Fibroblast of peridontal ligament (primary cell): ENCODE measurements around the gene FCGR3A.
A peak's percentile ranks its signal among the peaks of the same experiment; 100 is the strongest.
"Not testable (repeated sequence)": the region's sequence is repeated elsewhere in the genome, so short reads cannot be mapped to it uniquely, and the experiment has no call there.

Experiments used
- DNase-seq: peaks from one replicate; pipeline ENCODE4 v3.0.0-alpha.2; 2010; ENCODE audit errors: extremely low read depth

FCGR3A gene

DNA sequence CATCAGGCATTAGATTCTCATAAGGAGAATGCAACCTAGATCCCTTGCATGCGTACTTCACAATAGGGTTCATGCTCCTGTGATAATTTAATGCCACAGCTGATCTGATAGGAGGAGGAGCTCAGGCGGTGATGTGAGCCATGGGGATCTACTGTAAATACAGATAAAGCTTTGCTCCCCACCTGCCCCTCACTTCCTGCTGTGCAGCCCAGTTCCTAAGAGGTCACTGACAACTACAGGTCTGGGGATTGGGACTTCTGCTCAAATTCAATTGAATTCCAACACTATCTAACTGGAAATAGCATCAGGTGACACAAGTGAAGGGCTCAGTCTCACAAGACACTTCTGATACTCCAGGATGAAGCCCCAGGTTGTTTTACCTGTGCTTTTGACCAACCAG is 7.4 kb upstream of the FCGR3A start:
- DNase-seq = not testable (repeated sequence)

- not testable (repeated sequence) for DNase-seq
Observed at GRCh38 chr1:161556143-161556542, 6.5 kb upstream of the FCGR3A start.

DNA sequence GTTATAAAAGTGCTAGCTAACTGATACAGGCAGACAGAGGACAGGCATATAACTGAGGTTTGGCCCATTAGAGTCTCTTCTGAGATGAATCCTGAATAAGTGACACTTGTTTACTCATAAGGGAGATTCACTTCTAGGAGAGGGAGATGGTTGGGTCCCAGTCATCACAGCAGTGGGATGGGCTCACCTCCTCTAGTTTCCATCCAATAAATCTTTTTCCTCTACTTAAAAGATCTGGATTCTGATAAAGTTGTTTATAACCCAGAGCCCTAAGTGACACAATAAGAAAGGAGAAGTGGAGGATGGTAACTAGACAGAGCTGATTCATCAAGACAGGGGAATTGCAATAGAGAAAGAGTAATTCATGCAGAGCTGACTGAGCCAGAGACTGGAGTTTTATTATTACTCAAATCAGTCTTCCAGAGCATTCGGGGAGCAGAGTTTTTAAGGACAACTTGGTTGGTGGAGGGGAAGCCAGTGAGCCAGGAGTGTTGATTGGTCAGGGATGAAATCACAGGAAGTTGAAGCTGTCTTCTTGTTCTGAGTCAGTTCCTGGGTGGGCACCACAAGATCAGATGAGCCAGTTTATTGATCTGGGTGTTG is 5.3 kb upstream of the FCGR3A start:
- DNase-seq = not testable (repeated sequence)

DNA sequence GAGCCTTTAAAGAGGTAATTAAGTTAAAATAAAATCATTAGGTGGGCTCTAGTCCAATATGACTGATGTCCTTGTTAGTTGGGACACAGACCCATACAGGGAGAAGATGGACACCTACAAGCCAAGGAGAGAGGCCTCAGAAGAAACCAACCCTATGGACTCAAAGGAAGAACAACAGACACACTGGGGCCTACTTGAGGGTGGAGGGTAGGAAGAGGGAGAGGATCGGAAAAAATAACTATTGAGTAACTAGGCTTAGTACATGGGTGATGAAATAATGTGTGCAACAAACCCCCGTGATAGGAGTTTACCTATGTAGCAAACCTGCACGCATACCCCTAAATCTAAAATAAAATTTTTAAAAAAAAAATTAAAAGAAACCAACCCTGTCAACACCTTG is 4.7 kb upstream of the FCGR3A start:
- not testable (repeated sequence) for DNase-seq

DNA sequence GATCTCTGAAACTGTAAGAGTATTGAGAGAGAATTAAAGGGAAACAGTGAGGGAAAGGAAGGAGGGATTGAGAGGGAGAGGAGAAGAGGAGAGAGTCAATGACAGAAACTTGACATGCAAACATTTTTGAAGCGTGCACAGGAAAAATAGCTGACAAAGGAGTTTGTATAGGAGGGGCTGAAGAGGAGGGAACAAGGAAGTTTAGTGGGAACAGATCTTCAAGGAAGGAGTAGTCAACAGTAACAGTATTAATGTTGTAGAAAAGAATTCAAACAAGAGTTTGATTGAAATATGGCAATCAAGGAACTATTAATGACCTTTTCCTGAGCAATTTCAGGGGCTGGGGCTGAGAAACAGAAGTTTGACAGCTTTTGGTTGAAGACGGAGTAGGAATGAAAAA is 4.0 kb upstream of the FCGR3A start:
- DNase-seq = not testable (repeated sequence)

DNA sequence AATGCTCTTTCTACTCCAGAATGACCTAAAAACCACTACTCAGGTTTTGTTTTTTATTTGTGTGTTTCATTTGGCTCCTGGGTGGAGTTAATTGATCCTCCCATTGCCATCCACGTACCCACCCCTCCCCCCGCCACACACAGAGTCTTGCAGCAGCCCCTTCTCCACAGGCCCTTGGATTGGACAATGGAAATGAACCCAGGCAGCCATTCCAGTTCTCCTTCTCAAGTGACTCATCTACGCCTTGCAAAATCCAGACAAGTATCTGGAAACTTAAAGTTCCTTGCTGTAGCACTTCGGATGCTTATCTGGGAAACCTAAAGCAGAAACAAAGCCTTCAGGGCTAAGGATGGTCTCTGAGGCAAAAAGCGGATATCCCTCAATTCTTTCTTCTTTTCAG is 1.3 kb upstream of the FCGR3A start:
- DNase-seq = not testable (repeated sequence)

- not testable (repeated sequence) for DNase-seq
Observed at GRCh38 chr1:161548749-161549406, 740 bp downstream of the FCGR3A start.

GRCh38 chr1:161547995-161548741 is 1.4 kb downstream of the FCGR3A start:
- DNase-seq = not testable (repeated sequence)

DNA sequence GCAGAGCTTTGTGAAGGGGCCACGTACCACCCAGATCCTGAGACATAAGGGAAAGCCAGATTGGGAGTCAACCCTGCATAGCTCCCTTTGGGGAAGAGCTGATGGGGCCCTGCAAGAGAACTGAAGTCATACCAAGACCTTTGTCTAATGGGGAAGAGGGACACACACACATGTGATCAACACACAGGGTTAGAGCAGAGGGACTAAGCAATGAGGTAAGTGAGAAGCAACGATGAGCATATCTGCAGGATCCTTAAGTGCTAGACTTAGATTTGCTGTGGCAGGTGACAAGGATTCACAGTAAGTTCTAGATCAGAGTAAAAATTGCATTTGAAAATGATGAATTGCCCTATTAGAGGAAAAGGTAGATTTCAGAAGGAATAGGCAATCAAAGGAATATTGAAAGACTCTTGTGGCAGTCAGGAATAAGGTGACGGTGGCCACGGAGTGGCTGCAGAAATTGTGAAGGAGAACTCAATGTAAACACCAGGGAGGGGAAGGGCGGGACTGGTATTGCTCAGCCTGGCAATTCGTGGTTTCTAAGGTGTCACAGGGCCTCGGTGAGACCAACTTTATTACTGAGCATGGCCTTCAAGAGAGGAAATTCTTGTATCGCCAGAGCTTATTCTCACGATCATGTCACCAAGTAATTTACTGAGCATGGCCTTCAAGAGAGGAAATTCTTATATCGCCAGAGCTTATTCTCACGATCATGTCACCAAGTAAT is 4.5 kb downstream of the FCGR3A start:
- not testable (repeated sequence) for DNase-seq

GRCh38 chr1:161543125-161543524 is 6.5 kb downstream of the FCGR3A start:
- not testable (repeated sequence) for DNase-seq

DNA sequence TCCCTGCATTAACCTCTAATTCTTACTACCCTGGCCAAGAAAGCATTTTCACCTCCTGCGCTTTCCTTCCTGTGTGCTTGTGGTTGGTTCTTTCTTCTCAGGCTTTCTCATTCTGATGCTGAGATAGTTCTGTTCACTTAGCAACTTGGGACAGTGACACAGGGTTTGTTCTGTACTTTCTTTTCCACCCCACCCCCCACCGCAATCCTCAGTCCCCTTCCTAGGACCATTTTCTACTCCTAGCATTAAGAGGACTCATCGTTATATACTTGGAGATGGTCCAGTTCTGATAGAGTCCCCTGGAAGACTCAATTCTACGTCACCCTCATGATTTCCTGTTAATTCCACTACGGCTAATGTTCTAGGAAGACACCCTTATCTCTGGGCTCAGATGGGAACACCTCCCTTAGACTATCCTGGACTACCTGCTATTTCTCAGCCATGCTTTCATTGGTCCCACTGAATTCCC is 7.5 kb downstream of the FCGR3A start:
- not testable (repeated sequence) for DNase-seq

GRCh38 chr1:161540570-161540960 is 9.1 kb downstream of the FCGR3A start:
- not testable (repeated sequence) for DNase-seq

DNA sequence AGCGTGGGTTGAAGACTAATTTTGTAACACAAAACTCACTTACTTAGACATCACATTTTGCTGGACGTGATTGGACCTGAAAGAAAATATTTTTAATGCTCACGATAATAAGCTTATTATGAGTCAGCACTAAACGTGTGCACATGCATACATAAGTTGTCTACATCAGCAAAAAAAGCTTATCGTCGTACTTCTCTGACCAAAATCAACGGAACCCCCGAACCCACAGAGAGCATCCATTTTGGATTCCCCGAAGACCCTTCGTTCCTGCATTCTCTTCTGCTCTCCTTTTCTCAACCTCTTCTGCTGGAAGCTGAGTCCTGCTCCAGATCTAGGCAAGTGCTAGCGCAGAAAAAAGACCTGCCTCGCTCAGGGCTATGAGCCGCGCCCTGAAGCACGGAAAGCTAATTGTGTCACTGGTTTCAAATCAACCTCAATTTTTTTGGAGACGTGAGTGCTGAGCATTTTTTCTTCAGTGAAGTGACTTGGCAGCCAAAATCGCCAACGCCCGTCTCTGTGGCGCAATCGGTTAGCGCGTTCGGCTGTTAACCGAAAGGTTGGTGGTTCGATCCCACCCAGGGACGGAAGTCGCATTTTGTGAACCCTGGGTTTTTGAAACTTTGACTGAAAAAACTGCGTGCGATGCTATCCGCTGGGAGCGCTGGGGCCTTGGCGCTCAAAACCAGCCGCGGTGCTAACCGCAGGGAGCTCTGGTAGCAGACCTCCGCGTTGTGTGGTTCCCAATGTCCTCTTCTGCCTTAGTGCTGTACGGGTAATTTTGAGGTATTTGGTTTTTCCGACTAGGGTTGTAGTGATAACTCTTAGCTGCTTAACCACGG is 9.7 kb downstream of the FCGR3A start:
- peak; percentile 86 for DNase-seq

DNA sequence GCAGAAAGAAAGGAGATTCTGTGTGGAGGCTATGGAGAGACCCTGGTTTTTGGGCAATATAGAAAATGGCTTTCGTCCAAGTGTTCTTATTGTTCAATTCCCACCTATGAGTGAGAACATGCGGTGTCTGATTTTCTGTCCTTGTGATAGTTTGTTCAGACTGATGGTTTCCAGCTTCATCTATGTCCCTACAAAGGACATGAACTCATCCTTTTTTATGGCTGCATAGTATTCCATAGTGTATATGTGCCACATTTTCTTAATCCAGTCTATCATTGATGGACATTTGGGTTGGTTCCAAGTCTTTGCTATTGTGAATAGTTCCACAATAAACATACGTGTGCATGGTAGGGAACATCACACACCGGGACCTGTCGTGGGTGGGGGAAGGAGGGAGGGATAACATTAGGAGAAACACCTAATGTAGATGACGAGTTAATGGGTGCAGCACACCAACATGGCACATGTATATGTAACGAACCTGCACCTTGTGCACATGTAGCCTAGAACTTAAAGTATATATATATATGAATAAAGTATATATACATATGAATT is 10.6 kb downstream of the FCGR3A start:
- DNase-seq = not testable (repeated sequence)

DNA sequence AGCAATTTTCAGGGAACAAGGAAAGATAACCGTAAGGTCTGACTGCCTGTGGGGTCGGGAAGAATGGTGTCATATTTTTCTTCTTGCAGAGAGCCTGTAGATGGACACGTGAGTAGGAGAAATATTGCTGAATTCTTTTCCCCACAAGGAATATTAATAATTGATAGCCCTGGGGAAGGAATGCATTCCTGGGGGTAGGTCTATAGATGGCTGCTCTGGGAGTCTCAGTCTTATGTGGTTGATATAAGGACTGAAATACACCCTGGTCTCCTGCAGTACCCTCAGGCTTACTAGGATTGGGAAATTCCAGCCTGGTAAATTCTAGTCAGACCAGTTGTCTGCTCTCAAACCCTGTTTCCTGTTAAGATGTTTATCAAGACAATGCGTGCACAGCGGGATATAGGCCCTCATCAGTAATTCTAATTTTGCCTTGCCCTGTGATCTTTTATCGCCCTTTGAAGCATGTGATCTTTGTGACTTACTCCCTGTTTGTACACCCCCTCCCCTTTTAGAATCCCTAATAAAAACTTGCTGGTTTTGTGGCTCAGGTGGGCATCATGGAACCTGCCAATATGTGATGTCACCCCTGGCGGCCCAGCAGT is 12.4 kb downstream of the FCGR3A start:
- not testable (repeated sequence) for DNase-seq

GRCh38 chr1:161532644-161533567 is 16.7 kb downstream of the FCGR3A start:
- peak; percentile 23 for DNase-seq

DNA sequence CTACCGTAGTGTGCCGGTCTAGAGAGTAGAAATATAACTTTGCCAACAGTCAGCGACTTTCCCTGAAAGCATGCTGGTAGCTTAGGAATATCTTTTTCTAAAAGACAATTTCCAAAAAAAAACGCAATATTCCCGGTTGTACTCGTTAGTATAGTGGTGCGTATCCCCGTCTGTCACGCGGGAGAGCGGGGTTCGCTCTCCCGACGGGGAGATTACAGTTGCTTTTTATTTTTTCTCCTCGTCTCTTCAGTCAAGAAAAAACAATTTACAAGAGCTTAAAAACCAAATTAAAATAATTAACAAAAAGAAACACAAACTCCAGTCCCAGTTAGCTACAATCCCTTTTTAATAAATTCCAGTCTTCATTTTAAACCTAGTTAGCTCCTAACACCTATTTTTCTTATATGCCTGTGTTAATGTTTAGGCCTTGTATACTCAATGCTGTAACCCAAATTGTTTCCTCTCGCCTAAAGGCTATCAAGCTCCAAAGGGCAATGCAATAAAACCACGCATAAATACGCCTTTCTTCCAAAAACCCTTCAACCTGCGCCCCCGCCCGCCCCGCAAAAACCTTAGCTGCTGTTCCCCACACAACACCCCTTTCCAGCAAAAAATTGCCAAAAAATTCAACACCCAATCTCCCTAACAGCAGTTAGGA is 17.5 kb downstream of the FCGR3A start:
- DNase-seq = no peak
